Hepatic stellate cell (primary cell): ENCODE data around the gene HNRNPA0.
A peak's percentile ranks its signal among the peaks of the same experiment; 100 is the strongest.

Experiments
- DNase-seq: peaks from one replicate; pipeline ENCODE4 v3.0.0; 2011; ENCODE audit warnings: low spot score

The HNRNPA0 gene

GRCh38 chr5:137754961-137755762, 999 bp upstream of the HNRNPA0 start:
- DNase-seq: no peak

DNA sequence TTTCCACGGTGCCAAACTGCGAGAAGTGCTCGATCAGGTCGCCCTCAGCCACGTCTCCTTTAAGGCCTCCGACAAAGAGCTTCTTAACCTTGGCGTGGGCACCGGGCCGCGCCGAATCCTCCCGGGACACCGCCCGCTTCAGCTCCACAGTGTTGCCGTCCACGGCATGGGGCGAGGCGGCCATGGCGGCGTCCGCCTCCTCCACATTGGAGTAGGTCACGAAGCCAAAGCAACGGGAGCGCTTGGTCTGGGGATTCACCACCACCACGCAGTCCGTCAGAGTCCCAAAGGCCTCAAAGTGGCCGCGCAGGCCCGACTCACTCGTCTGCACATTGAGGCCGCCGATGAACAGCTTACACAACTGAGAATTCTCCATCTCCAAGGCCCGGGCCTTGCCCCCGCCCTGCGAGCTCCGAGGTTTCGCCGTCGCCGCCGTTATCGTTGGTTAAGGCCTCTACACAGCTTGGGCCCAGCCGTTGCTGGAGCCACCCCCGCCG, 424 bp downstream of the HNRNPA0 start:
- DNase-seq: peak; percentile 29

DNA sequence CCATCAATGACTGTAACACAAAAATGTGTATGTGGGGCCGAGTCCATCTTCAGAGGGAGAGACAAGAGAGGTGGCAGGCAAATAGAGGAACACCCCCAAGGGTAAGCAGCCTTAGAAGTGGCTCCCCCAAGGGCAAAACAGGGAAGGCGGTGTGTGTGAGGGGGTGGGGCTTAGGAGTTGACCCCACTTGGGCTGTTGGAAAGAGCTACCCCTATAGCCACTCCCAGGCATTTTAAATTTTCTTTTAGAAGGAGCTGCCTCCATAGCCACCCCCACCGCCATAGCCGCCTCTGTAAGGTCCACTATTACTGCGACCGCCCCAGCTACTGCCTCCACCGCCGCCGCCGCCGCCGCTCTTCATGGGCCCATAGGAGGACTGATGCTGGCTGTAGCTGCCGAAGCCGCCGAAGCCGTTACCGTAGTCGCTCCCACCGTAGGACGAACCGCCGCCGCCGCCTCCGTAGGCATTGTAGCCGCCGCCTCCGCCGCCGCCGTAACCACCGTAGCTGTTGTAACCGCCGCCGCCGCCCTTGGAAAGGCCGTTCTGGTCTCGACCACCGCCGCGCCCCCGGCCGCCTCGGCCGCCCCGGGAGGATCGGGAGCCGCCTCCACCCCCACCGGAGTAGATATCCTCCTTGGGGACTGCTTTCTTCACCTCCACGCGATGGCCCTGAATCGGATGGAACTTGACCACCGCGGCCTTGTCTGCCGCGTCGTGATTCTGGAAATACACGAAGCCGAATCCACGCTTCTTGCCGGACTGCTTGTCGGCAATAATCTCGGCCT, 1.1 kb downstream of the HNRNPA0 start:
- no peak for DNase-seq

GRCh38 chr5:137751869-137752491, 2.2 kb downstream of the HNRNPA0 start:
- DNase-seq: peak; percentile 40

- DNase-seq: no peak
Measured at GRCh38 chr5:137750436-137750835, 3.7 kb downstream of the HNRNPA0 start.

DNA sequence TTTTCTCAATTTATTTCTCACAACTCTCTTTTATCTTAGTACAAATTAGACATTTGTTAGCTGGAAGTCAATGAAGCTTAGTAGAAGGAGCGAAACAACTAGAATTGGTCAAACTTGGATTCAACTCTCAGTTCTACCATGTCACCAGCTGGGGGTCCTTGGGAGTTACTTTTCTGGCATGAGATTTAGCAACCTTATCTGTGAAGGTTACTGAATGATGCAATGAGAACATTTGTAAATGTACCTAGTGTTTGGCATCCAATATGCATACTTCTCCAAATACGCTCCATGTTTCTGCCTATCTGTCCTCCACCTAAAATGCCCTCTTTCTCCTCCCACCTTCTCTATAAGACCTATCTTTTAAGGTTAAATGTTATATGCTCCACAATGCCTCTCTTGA, 6.3 kb downstream of the HNRNPA0 start:
- no peak for DNase-seq

- peak; percentile 34 for DNase-seq
Measured at GRCh38 chr5:137743031-137743640, 11.0 kb downstream of the HNRNPA0 start.

DNA sequence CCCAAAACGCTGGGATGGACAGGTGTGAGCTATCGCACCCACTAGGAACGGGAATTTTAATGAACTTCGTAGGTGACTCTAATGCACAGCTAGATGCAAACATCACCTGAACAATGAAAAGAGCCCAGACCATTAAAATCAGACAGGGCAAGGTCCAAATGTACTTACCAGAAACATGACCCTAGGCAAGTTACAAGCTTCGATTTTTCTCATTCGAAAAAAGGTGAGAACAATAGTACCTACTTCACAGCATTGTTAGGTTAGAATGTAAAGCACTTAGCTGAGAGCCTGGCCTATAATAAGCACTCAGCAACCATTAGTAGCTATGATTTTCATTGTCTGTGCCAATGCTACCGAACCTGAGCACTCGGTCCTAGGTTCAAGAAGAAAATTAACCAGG, 12.4 kb downstream of the HNRNPA0 start:
- no peak for DNase-seq

DNA sequence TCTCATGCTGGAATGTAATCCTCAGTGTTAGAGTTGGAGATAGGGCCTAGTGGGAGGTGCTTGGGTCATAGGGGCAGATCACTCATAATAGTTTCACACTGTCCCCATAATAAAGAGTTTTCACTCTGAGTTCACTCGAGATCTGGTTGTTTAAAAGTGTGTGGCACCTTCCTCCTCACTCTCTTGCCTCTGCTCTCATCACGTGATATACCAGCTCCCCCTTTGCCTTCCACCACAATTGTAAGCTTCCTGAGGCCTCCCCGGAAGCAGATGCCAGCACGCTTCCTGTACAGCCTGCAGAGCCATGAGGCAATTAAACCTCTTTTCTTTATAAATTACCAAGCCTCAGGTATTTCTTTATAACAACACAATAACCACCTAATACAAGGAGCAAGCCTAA, 14.4 kb downstream of the HNRNPA0 start:
- DNase-seq: no peak

GRCh38 chr5:137738947-137739346, 15.2 kb downstream of the HNRNPA0 start:
- DNase-seq: no peak

DNA sequence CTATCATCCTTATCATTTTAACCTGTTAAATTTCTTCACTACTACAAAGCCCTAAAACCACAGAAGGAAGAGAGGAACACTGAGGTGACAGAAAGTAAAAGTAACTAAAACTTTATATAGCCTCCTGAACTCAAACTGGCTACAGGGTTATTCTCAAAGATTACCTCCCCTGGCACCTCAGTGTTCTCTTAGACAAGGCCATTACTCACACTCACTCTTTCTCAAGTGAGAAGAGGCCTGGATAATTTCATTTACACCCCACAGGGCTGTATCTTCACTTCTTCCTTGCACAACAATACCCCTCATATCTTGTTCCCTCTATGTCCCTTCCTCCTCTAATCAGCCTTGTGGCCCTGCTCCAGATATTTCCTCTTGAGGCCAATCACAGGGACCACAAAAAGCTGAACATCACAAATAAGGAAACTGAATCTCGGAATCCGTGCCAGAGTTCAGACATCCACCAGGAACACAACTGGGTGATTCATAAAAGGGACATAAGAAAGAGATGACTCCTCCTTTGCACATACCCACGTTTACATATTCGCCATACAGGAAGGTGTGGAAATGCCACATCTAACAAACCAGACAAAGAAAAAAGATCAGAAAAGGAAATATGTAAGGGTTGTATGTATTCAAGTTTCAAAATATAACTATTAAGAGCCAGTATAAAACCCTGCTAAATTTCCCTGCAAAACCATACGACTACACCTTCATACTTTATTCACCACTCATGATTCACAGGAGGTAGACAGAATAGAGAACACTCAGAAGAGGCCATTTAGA, 16.6 kb downstream of the HNRNPA0 start:
- no peak for DNase-seq

DNA sequence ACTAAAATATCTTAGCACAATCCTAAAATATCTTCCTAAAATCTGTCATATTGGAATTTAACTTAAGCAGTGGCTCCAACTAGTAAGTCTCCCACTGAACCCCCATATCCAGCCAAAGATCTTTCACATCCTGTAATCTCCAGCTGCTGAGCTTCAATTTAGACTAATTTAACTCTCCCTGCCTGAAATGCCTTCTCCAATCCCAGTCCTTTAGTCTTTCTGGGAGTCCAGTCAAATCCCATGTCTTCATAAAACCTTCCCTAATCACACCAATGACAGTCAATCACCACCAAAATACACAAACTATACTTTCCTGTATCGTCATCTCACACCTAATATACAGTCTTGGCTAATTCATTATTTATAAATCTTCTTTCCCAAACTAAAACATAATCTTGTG, 17.7 kb downstream of the HNRNPA0 start:
- DNase-seq: no peak

- DNase-seq: peak; percentile 47
Measured at GRCh38 chr5:137735555-137736284, 18.4 kb downstream of the HNRNPA0 start, which contains the start of gene KLHL3. TSS of gene KLHL3 (minus strand) at chr5:137736089. CDS start at chr5:137735646, 443 bp downstream.

DNA sequence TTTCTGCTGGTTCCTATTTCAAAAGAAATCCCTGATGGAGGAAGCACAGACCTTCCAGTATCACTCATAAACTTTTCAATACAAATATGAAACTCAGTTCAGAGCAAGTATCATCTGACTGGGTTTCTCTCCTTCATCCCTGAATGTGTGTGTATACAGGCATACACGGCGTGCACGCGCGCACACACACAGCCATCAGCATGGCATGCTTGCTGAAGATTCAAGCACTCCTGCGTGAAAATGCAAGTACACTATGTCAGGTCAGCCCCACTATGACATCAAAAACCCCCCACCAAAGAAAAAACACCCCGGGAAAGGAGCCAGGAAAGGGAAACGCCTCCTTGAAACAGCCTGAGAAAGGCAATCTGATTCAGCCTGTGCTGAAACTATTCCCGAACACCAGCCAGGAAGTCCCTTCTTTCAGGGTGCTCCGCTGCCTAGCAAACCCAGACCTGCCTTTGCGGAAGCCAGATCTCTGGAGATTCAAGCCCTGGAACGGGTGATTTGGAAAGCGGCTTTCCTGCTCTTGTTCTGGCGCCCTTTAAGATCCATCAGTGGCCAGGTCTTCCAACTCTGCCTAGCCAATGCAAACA, 19.1 kb downstream of the HNRNPA0 start:
- DNase-seq: peak; percentile 25

DNA sequence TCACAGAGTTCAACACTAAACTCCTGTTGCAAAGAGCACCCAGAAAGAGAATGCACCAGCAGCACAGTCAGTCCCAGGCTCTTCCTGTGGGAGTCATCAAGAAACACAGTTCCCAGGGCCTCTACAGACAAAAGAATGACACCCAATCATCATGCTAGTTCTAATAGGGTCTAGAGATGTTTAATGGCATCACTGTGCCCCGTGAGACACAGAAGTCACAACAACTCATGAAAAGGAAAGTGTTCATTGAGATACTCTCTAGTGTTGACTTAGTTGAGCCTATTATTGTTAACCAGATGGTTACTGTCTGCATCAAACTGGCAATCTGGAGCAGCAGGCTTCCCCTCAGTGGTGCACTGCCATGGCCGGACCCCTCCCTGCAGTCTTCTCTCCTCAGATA, 19.8 kb downstream of the HNRNPA0 start:
- DNase-seq: no peak

GRCh38 chr5:137733922-137734321, 20.2 kb downstream of the HNRNPA0 start:
- no peak for DNase-seq

GRCh38 chr5:137733006-137733405, 21.2 kb downstream of the HNRNPA0 start:
- no peak for DNase-seq

DNA sequence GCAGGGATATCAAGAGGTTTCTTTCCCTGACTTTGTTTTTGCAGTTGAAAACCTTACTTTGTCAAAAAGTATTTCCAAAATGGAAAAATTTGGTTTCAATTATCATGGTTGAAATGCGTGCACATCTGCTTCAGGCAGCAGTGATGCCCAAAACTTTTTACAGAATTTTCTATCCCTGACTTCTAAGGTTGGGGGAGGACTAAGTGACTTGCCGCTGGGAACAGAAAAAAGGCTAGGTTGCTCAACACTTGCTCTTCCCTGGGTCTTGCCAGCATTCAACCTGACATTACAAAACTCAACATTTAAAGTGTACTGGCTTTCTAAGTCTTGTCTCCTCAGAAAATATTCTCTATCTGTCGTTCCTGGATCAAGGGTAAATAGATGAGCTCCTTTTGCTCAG, 23.0 kb downstream of the HNRNPA0 start:
- no peak for DNase-seq

DNA sequence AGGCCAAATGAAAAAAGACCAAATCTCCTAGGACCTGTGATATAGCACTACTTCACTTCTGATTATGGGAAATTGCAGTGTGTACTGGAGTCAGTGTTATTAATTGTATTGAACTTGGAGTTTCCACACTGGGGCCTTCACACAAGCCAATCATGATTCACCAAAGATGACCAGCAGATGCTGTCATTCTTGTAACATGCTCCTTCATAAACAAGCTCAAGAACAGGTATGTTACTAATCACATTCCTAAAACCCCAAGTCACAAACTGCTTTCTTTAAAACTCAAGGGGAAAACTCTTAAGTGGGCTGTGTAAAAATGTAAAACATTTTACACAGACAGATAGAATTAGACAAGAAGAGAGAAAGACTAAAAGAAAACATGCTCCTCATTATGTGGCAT, 23.8 kb downstream of the HNRNPA0 start:
- DNase-seq: no peak

- no peak for DNase-seq
Measured at GRCh38 chr5:137728048-137728447, 26.1 kb downstream of the HNRNPA0 start.
